K562 (cell line): ENCODE results near the gene SFXN5. TPM values are rescaled to one million over a fixed set of nuclear protein-coding genes. Genes with fewer than 3 reads are reported as not detected.
A peak's percentile ranks its signal among the peaks of the same experiment; 100 is the strongest.

Source experiments
- ETS1 ChIP-seq: conservative IDR thresholded peaks from 2 replicates; pipeline ENCODE4 v1.6.1; 2011; ENCODE audit warnings: low read depth, mild to moderate bottlenecking, low read length; ENCODE audit not compliant: control insufficient read depth
- FOXJ3 ChIP-seq: sonication (generic); formaldehyde crosslinking; IDR thresholded peaks from 2 replicates; pipeline ENCODE4 v1.4.0; 2020; ENCODE audit warnings: mild to moderate bottlenecking, missing genetic modification reagents
- FOXP1 ChIP-seq: sonication (generic); formaldehyde crosslinking; IDR thresholded peaks from 2 replicates; pipeline ENCODE4 v1.8.0; 2022; ENCODE audit warnings: mild to moderate bottlenecking, missing genetic modification reagents
- HNRNPUL1 ChIP-seq: fragments of 200-400 bp; formaldehyde crosslinking; IDR thresholded peaks from 2 replicates; pipeline ENCODE4 v1.6.1; 2017; ENCODE audit warnings: low read length
- LCOR ChIP-seq: sonication (generic); formaldehyde crosslinking; IDR thresholded peaks from 2 replicates; pipeline ENCODE4 v1.8.0; 2022; ENCODE audit warnings: mild to moderate bottlenecking, missing genetic modification reagents
- MAZ ChIP-seq, 2 experiments: fragments of 450-650 bp in 1 of 2; sonication (generic) in 1 of 2; formaldehyde crosslinking; IDR thresholded peaks in 1 of 2; conservative IDR thresholded peaks in 1 of 2; 2 replicates each; pipeline versions ENCODE4 v1.4.0 to v1.5.0; 2020; ENCODE audit warnings: mild to moderate bottlenecking in 1 of 2, missing genetic modification reagents in 1 of 2
- MCM2 ChIP-seq: fragments of 450-650 bp; IDR thresholded peaks from 2 replicates; pipeline ENCODE4 v1.6.1; 2017; ENCODE audit warnings: low read depth, mild to moderate bottlenecking
- MECOM ChIP-seq: fragments of 250-450 bp; sonication (Bioruptor Pico); IDR thresholded peaks from 2 replicates; pipeline ENCODE4 v1.8.0; 2022; ENCODE audit warnings: inconsistent platforms
- NRF1 ChIP-seq, 2 experiments: fragments of 450-650 bp; IDR thresholded peaks in 1 of 2; conservative IDR thresholded peaks in 1 of 2; 2 replicates each; pipeline ENCODE4 v1.6.1; 2014; ENCODE audit warnings: mild to moderate bottlenecking in 2 of 2
- RBM14 ChIP-seq: fragments of 200-400 bp; formaldehyde crosslinking; IDR thresholded peaks from 2 replicates; pipeline ENCODE4 v1.6.1; 2018; ENCODE audit warnings: low read depth, mild to moderate bottlenecking, low read length, moderate library complexity, borderline replicate concordance; ENCODE audit not compliant: insufficient read depth
- SAFB ChIP-seq: fragments of 200-400 bp; formaldehyde crosslinking; IDR thresholded peaks from 2 replicates; pipeline ENCODE4 v1.6.1; 2017; ENCODE audit warnings: low read depth, low read length, borderline replicate concordance
- SIN3B ChIP-seq: fragments of 450-650 bp; IDR thresholded peaks from 2 replicates; pipeline ENCODE4 v1.6.1; 2017; ENCODE audit warnings: low read depth, mild to moderate bottlenecking, moderate library complexity
- THAP12 ChIP-seq: fragments of 250-450 bp; sonication (Bioruptor Pico); IDR thresholded peaks from 2 replicates; pipeline ENCODE4 v1.9.0; 2021; ENCODE audit warnings: mild to moderate bottlenecking, inconsistent platforms
- TRIM28 ChIP-seq: fragments of 450-650 bp; IDR thresholded peaks from 2 replicates; pipeline ENCODE4 v1.6.1; 2017
- ZNF253 ChIP-seq: fragments of 250-450 bp; sonication (Bioruptor Pico); conservative IDR thresholded peaks from 2 replicates; pipeline ENCODE4 v1.6.1; 2021; ENCODE audit warnings: mild to moderate bottlenecking
- ZNF449 ChIP-seq: fragments of 250-450 bp; sonication (Bioruptor Pico); IDR thresholded peaks from 2 replicates; pipeline ENCODE4 v1.8.0; 2022; ENCODE audit warnings: moderate library complexity, mild to moderate bottlenecking, inconsistent platforms
- polyA plus RNA-seq, 8 experiments: library from polyadenylated mRNA; depleted of rRNA in 4 of 8; stranded (reverse) in 5 of 8; unstranded in 3 of 8; fragments of >200 nt; fragmentation: Nextera tagmentation in 2 of 8; fragmentation: Illumina TruSeq in 1 of 8; extraction: Ambion mirVana in 2 of 8; extraction: Trizol in 1 of 8; gene quantifications; 2 replicates each; pipeline versions ENCODE4 v1.2.1 to v1.2.3, GENCODE V29; 2011 to 2014; ENCODE audit warnings: inconsistent platforms in 1 of 8, missing spikeins in 1 of 8
- total RNA-seq, 7 experiments: library from RNA; depleted of rRNA in 6 of 7; stranded (reverse); fragments of >200 nt in 6 of 7; fragmentation: Illumina TruSeq in 2 of 7; extraction: Trizol in 2 of 7; gene quantifications; 2 replicates each; pipeline versions ENCODE4 v1.2.1 to v1.2.3, GENCODE V29; 2011 to 2021; ENCODE audit warnings: low replicate concordance in 1 of 7

The SFXN5 gene
- total and polyA plus RNA-seq, 9 of the 15 experiments (the other 6 are each of a cell fraction or from before 2014, with no cell fraction given): 8.3 to 22.6 (median 16.0) TPM

GRCh38 chr2:73112026-73112912 lies 40.8 kb upstream of the SFXN5 start (continued):
- TF ChIP-seq THAP12 (CRISPR knock-in tag) (no peak), MAZ (CRISPR knock-in tag; conservative IDR thresholded peaks at IDR 0.05 in 1 of 2, IDR thresholded peaks at IDR 0.05 in 1 of 2) (peak in 1 of 2 experiments; percentile 42; a peak in 2 of 4 replicates), MECOM (CRISPR knock-in tag) (no peak), TRIM28 (no peak), HNRNPUL1 (no peak), RBM14 (no peak), ZNF253 (CRISPR knock-in tag) (no peak), LCOR (no peak), MCM2 (no peak), SIN3B (no peak), FOXJ3 (no peak), FOXP1 (CRISPR knock-in tag) (no peak), SAFB (no peak), ZNF449 (CRISPR knock-in tag) (no peak), ETS1 (0 out of 2 replicates have a peak, but pooled peaks have one; percentile 20), NRF1 (conservative IDR thresholded peaks at IDR 0.05 in 1 of 2, IDR thresholded peaks at IDR 0.05 in 1 of 2) (peak in 1 of 2 experiments; percentile 23; a peak in 1 of 4 replicates)
